Kasumi-1 (cell line): Measurements from ENCODE around the gene DDC.
"Not testable (repeated sequence)": the region's sequence is repeated elsewhere in the genome, so short reads cannot be mapped to it uniquely, and the experiment has no call there.

Experiments used
- DNase-seq, 2 experiments: peaks; one replicate each; lab custom pipeline; 2025; lab: John Stamatoyannopoulos, UW

DDC gene

DNA sequence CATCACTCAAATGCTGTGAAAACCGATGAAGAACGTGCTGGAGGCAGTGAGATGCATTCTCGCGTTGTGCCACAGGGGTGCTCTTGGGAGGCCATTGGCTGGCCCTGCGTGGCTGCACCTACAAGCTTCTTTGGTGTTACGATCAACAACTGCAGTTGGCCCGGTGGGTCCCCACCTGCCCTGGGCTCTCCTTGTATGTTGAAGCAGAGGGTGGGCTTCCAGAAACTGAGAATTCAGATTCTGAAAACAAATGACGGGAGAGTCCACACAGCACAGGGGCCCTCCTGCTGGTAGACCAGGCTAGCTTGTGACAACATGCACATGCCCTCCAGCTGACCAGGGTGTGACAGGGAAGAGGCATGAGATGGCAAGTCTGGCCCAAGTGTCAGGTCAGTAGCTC, 23.7 kb upstream of the DDC start:
- no peak for DNase-seq

GRCh38 chr7:50587737-50588136, 22.5 kb upstream of the DDC start:
- no peak for DNase-seq

DNA sequence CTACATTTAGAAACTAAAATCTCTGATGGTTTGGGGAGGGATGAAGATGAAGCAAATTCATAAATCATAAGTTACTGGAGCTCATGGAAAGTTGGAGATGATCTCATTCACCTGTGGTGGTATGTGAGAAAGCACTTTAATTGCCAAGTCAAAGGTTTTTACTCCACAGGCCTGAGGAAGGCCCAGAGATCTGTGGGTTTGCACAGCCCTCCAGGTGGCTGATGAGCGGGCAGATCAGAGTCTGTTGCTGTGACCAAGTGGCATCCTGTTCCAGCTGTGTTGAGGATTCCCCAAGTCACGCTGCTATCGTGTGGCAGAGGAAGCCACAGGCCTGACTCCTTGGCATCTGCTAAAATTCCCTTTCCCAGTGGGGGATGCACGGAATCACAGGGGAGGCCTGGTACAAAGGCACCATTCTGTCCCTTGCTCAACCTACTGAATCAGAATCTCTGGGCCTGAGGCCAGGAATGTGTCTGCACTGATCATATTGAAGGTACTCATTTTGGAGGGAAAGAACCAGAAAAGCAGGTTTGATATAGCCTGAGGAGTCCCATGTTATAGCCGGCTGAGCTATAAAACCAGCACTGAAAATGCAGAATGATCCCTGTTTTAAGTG, 19.7 kb upstream of the DDC start:
- no peak for DNase-seq

DNA sequence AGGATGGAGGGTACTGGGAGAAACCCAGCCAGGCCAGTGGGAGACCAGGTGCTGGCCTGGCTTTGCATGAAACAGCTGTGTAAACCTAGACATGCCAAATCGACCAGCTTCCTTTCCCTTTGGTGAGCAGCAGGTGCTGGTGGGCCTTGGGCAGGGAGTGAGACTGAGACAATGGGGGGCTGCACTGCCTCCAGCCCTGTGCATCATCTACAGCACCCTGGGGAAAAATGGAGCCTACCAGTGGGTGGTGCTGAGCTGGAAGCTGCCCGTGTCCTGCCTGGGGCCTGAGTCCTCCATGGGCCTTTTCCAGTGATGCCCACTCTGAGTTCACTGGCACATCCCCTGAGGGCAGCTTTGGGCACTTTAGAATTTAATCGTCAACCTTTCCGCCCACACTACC, 19.2 kb upstream of the DDC start:
- DNase-seq = no peak

- not testable (repeated sequence) for DNase-seq
Measured at GRCh38 chr7:50583295-50583694, 18.1 kb upstream of the DDC start.

- DNase-seq = not testable (repeated sequence)
Measured at GRCh38 chr7:50582271-50582670, 17.1 kb upstream of the DDC start.

DNA sequence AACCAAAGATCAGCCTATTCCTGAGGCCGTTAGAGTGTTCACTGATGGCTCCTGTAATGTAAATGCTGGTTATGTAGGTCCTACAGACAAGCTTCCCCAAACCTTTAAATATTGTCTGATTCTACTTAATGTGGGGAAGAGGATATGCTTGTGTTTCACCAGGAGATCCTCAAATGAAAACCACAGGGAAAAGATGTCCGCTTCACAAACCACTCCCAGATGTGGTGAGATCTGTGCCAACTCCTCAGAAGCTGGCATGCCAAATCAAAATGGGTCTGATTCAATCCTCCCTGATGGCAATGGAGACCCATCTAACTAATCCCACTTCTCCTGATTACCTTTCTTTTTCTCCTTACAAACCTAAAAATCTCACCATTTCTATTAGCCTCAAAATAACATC, 15.5 kb upstream of the DDC start:
- not testable (repeated sequence) for DNase-seq

DNA sequence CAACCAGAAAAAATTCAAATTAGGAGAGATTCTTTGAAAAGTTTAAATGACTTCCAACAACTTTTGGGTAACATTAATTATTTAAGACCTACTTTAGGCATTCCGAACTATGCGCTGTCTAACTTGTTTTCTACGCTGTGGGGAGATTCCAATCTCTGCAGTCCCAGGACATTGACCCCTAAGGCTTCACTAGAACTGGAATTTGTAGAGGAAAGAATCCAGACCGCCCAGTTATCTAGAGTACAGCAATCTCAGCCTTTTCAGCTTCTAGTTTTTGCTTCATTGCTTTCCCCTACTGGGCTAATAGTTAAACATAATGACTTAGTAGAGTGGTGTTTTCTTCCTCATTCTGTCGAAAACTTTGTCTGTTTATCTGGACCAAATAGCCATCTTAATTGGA, 14.9 kb upstream of the DDC start:
- no peak for DNase-seq

DNA sequence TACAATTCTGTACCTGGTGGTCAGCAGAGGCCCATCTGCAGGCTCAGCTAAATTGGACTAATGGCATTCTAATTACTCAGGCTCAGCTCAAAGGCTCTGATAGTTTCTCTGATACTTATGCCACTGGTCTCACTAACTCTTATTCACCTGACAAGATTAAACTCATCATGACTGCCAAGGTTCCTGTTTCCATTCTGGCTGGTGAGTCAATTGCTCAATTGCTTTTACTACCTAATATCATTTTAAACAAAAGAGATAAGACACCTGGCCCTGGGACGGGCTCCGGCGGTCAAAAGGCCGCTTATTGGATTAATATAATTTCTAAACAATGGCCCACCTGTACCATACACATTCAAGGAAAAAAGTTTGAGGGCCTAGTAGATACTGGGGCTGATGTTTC, 12.9 kb upstream of the DDC start:
- not testable (repeated sequence) for DNase-seq

- no peak for DNase-seq
Measured at GRCh38 chr7:50577569-50577968, 12.4 kb upstream of the DDC start.

DNA sequence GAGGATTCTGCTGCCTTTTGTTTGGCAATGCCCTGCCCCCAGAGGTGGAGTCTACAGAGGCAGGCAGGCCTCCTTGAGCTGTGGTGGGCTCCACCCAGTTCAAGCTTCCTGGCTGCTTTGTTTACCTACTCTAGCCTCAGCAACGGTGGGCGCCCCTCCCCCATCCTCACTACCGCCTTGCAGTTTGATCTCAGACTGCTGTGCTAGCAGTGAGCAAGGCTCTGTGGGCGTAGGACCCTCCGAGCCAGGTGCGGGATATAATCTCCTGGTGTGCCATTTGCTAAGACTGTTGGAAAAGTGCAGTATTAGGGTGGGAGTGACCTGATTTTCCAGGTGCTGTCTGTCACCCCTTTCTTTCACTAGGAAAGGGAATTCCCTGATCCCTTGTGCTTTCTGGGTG, 11.2 kb upstream of the DDC start:
- not testable (repeated sequence) for DNase-seq

DNA sequence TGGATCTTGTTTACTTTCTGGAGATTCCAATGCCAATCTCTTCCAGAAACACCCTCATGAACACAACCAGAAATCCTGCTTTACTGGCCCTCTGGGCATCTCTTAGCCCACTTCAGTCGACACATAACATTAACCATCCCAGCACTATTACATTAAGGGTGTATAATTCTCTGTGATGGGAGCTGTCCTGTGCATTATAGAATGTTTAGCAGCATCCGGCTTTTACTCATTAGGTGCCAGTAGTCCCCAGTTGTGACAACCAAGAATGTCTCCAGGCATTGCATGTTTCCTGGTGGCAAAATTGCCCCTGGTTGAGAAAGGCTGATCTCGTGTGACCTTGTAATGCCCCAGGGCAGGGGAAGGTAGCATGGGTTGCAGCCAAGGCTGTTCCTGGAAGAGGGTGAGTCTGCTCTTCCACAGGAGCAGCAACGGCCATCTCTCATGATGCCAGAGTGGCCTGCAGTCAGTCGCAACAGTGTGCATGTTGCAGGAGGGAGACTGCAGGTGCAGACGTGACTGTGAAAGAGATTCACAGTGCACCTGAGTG, 2.6 kb upstream of the DDC start:
- no peak for DNase-seq

DNA sequence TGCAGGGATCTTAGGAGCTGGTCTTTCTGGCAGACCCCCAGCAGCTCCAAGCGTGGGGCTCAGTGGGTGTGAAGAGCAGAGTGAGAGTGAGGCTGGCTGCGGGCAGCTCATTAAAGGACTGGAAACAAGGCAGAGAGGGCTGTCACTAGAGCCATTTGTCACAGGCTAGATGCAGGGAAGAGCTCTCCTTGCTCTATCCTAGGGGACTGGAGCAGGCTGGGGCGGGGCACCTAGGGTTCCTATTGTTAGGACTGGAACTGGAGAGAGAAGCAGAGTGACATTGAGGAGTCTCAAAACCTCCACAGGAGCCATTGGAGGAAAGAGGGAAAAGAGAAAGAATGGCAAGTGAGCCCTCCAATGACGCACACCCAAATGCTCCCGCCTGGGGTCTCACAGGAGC, 772 bp upstream of the DDC start:
- no peak for DNase-seq

DNA sequence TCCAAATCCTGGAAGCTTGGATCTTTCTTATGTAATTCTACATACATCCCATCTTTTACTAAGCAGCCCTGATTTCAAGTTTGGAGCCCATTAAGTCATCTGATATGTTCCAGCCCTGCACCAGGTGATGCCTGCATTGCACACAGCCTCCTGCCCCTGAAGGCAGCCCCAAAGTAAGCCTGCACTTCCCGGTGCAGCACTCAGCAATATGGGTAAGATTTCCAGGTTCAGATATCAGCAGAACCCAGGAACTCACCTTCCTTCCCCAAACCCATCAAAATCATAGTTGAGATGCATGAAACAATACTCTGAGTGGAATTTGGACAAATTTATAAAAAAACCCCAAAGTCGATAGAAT, 333 bp upstream of the DDC start:
- no peak for DNase-seq

DNA sequence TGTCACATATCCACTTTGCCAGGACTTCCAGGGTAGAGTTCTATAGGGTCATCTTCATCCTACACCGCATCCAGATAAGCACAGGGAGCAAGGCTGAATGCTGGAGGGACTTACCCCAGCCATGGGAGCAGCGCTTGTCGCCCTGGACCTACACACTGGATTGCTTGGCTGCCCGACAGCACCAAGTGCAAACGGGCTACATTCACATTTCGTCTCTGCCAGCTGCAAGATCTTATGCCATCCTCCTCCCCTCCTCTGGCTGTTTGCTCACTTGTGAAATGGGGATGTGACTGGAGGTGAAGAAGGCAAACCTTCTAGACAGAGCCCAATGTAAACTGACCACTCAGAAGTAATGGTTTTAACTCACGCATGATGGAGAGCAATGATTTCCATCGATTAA, 1.0 kb downstream of the DDC start:
- no peak for DNase-seq

- no peak for DNase-seq
Measured at GRCh38 chr7:50562136-50562535, 3.1 kb downstream of the DDC start.

- DNase-seq = no peak
Measured at GRCh38 chr7:50560865-50561351, 4.3 kb downstream of the DDC start.

DNA sequence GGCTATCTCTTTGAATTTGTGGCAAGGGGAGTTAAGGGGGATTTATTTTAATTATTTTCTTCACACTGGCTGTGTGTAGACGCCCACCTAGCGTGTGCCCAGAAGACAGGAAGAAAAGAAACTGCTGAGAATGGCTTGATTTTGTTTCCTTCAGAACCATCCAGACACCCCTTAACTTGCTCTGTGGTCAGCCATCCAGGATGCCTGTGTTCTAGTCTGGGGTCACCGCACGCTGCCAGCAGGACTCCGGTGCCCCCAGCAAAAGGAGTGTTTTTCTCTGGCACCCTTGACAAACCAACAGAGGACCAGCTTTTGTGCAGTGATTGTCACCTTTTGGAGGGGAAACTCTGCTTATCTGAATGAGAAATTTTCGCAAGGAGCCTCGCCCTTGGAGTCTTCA, 5.3 kb downstream of the DDC start:
- DNase-seq = no peak

DNA sequence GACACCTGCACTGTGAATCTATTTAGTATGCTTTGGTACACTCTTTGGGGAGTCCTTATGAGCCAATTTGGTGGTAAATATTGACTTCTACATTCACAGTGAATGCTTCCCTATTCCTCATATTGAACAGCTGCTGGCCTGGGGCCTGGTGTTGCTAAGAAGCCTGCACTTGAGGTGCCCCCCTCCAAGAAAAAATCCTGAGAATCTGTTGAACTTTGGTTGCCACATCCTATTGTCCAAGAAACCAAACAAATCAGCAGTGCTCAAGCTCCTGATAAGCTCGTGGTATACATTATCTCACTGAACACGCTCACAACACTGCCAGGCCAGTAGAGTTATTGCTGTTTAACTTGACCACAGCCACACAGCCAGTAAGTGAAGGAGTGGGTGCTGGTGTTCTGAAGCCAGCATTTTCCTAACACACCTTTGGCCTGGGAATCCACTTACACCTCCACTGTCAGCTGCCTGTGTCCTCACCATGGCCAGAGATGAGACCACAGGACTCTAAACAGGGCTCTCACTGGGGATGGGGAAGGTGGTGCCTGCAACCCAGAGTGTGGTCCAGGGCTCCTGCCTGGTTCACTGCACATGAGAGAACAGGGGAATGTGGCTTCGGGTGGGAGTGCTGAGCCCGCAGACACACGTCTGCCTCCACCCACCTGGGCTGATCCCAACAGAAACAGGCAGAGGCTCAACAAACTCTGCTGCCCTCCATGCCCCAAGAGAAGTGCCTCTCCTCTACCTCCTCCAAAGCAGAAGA, 6.7 kb downstream of the DDC start:
- no peak for DNase-seq

DNA sequence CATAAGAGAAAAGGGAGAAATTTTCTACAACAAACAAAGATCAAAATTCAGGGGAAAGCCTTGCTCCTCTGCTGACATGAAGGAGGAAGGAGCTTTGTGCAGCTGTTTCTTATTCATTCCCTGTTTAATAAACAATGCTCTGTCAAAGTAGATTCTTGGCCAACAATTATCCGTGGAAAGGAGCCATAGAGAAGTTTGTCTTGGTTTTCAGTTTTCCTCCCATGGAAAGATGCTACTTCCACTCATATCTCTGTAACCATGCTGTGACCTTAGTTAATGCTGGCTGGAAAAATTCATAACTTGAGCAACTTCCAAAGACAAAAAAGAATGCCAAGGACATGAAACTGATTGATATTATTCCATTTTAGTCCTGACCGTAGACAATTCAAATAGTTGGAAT, 8.1 kb downstream of the DDC start:
- DNase-seq = no peak

DNA sequence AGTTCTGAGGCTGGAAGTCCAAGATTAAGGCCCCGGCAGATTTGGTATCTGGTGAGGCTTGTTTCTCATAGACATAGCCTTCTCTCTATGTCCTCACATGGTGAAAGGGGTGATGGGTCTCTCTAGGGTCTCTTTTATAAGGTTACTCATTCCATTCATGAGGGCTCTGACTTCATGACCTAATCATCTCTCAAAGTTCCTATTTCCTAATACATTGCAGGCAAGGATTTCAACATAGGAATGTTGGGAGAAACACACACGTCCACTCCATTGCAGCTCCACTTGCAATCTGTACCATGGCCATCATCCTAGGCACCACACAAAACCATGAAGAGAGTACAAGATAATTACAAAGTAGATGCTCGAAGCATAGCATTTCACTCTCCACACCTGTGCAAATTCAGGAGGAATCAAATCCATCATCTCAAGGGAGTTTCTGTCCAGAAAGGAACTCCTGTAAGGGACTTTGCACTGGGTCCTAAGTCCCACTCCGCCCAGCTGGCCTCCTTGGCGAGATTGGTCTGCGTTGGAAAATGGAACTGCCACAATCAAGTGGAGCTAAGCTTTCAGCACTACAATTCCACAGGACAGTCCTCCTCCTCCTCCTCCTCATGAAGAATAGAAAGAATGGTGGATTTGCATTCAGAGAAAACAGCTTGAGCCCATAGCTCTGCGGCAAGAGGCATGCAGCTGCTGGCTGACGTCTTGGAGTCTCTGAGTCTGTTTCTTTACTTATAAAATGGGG, 8.8 kb downstream of the DDC start:
- DNase-seq = no peak

- DNase-seq = no peak
Measured at GRCh38 chr7:50555594-50556140, 9.5 kb downstream of the DDC start.
